K562 (cell line): Measurements from ENCODE around the gene FHIT. TPM values are rescaled to one million over a fixed set of nuclear protein-coding genes. Genes with fewer than 3 reads are reported as not detected.

ENCODE experiments used
- ATAC-seq: fragments of 200-7000 bp; cut with Tn5 transposase; 3 replicates; pipeline ENCODE4 v1.9.1; 2020; ENCODE audit warnings: moderate library complexity
- BruUV-seq: library from RNA; stranded (reverse); fragments of 400-500 nt; replicated peaks from 2 replicates; lab custom pipeline; 2021; lab: Mats Ljungman, UMichigan
- CTCF ChIA-PET: fragments of 300-600 bp; formaldehyde crosslinking; extraction: SDS; loops from one replicate; lab custom pipeline; 2021; ENCODE audit warnings: low intra/inter-chr PET ratio; lab: Yijun Ruan, JAX
- POLR2A ChIA-PET: fragments of 300-600, 350-650 bp; sonication (Branson Sonifier 250); formaldehyde crosslinking; extraction: SDS; loops from one replicate; lab custom pipeline; 2021; ENCODE audit warnings: antibody characterized with exemption, inconsistent platforms; lab: Yijun Ruan, JAX
- DNase-seq, 4 experiments: peaks; one replicate each; pipeline versions ENCODE4 v3.0.0 to v3.0.0-alpha.2; 2011 to 2018; ENCODE audit warnings: low spot score in 3 of 4, mixed read lengths in 3 of 4; ENCODE audit errors: extremely low read depth in 1 of 4
- FAIRE-seq: peaks from 2 replicates; lab custom pipeline; 2011; peaks lifted over from hg19 to GRCh38; lab: Jason Lieb, UNC
- H2AFZ ChIP-seq: 2 replicates; pipeline ENCODE4 v1.6.0; 2011; ENCODE audit warnings: low read depth, low read length, control low read depth, inconsistent platforms
- H3K27ac ChIP-seq: fragments of 200-600 bp; 3 replicates; pipeline ENCODE4 v1.8.0; 2011; ENCODE audit warnings: low read depth, mild to moderate bottlenecking, control low read depth, inconsistent platforms, low read length, moderate library complexity, mixed read lengths; ENCODE audit errors: extremely low read depth
- H3K27me3 ChIP-seq, 2 experiments: fragments of 300-600 bp in 1 of 2; 2 replicates in 1 of 2; 3 replicates in 1 of 2; pipeline versions ENCODE4 v1.6.0 to v1.8.0; 2011; ENCODE audit warnings: inconsistent platforms in 2 of 2, low read length in 2 of 2, mild to moderate bottlenecking in 1 of 2, mixed read lengths in 1 of 2, moderate library complexity in 1 of 2; ENCODE audit not compliant: control insufficient read depth in 2 of 2, insufficient read depth in 2 of 2
- H3K36me3 ChIP-seq: fragments of 300-600 bp; 3 replicates; pipeline ENCODE4 v1.8.0; 2011; ENCODE audit warnings: mild to moderate bottlenecking, low read length, inconsistent platforms; ENCODE audit not compliant: control insufficient read depth, insufficient read depth
- H3K4me1 ChIP-seq, 2 experiments: fragments of 200-600 bp in 1 of 2; replicated peaks in 1 of 2; 2 replicates in 1 of 2; 3 replicates in 1 of 2; pipeline versions ENCODE4 v1.5.1 to v1.8.0; 2011; ENCODE audit warnings: inconsistent platforms in 2 of 2, low read length in 2 of 2, mild to moderate bottlenecking in 1 of 2, mixed read lengths in 1 of 2, moderate library complexity in 1 of 2; ENCODE audit not compliant: control insufficient read depth in 2 of 2, insufficient read depth in 2 of 2
- H3K4me2 ChIP-seq: 2 replicates; pipeline ENCODE4 v1.6.1; 2011; ENCODE audit warnings: low read length, control low read depth, inconsistent platforms, mixed read lengths; ENCODE audit not compliant: insufficient read depth
- H3K4me3 ChIP-seq: fragments of 200-600 bp; sonication (generic), shearing (Covaris generic); 2 replicates; pipeline ENCODE4 v1.5.1; 2016; ENCODE audit warnings: control low read depth, inconsistent platforms
- H3K79me2 ChIP-seq: fragments of 200-600 bp; 3 replicates; pipeline ENCODE4 v1.8.0; 2011; ENCODE audit warnings: low read length, inconsistent platforms; ENCODE audit not compliant: control insufficient read depth, insufficient read depth
- H3K9ac ChIP-seq, 2 experiments: 2 replicates each; pipeline versions ENCODE4 v1.6.0 to v1.6.1; 2011; ENCODE audit warnings: low read depth in 2 of 2, low read length in 2 of 2, control low read depth in 1 of 2, inconsistent platforms in 1 of 2, mild to moderate bottlenecking in 1 of 2, mixed read lengths in 1 of 2; ENCODE audit not compliant: insufficient read depth in 1 of 2
- H3K9me1 ChIP-seq: one replicate; pipeline ENCODE4 v1.6.0; 2011; ENCODE audit warnings: inconsistent platforms, mild to moderate bottlenecking, low read length, moderate library complexity; ENCODE audit not compliant: control insufficient read depth, insufficient read depth
- H3K9me3 ChIP-seq: replicated peaks from 2 replicates; pipeline ENCODE4 v1.5.1; 2011; ENCODE audit warnings: low read depth, low read length, inconsistent platforms; ENCODE audit not compliant: control insufficient read depth, insufficient read depth
- H4K20me1 ChIP-seq: replicated peaks from 2 replicates; pipeline ENCODE4 v1.6.1; 2011; ENCODE audit warnings: low read length, inconsistent platforms, mixed read lengths; ENCODE audit not compliant: control insufficient read depth, insufficient read depth
- ADNP ChIP-seq: fragments of 200-800 bp; sonication (Bioruptor generic); IDR thresholded peaks from 2 replicates; pipeline ENCODE4 v1.6.1; 2016; ENCODE audit warnings: missing genetic modification characterization, missing compliant biosample characterization
- CREB1 ChIP-seq, 2 experiments: sonication (generic) in 1 of 2; formaldehyde crosslinking in 1 of 2; IDR thresholded peaks; 2 replicates each; pipeline versions ENCODE4 v1.6.1 to v1.8.0; 2012 to 2022; ENCODE audit warnings: inconsistent platforms in 1 of 2, mild to moderate bottlenecking in 1 of 2, missing genetic modification reagents in 1 of 2, moderate library complexity in 1 of 2
- EGR1 ChIP-seq: fragments of 450-650 bp; conservative IDR thresholded peaks from 2 replicates; pipeline ENCODE4 v1.6.1; 2017; ENCODE audit warnings: mild to moderate bottlenecking
- ELF4 ChIP-seq: fragments of 450-650 bp; formaldehyde crosslinking; IDR thresholded peaks from 2 replicates; pipeline ENCODE4 v1.4.0; 2022; ENCODE audit warnings: missing genetic modification characterization
- ETS2 ChIP-seq: IDR thresholded peaks from 2 replicates; pipeline ENCODE4 v1.6.1; 2016; ENCODE audit warnings: borderline replicate concordance, missing genetic modification characterization, mild to moderate bottlenecking, moderate library complexity, missing compliant biosample characterization; ENCODE audit not compliant: poor library complexity, severe bottlenecking
- FOS ChIP-seq: IDR thresholded peaks from 3 replicates; pipeline ENCODE4 v1.6.1; 2011; ENCODE audit not compliant: insufficient read length; ENCODE audit errors: extremely low read depth
- FOXP4 ChIP-seq: sonication (generic); formaldehyde crosslinking; IDR thresholded peaks from 2 replicates; pipeline ENCODE4 v1.8.0; 2022; ENCODE audit warnings: mild to moderate bottlenecking, missing genetic modification reagents, borderline replicate concordance
- GATAD2A ChIP-seq: fragments of 450-650 bp; IDR thresholded peaks from 2 replicates; pipeline ENCODE4 v1.6.1; 2017
- HCFC1 ChIP-seq: IDR thresholded peaks from 2 replicates; pipeline ENCODE4 v1.6.1; 2012; ENCODE audit warnings: low read depth, low read length, improper control_type of control experiment
- KHSRP ChIP-seq: fragments of 450-650 bp; IDR thresholded peaks from 2 replicates; pipeline ENCODE4 v1.6.1; 2017
- MCM5 ChIP-seq: fragments of 450-650 bp; IDR thresholded peaks from 2 replicates; pipeline ENCODE4 v1.6.1; 2016; ENCODE audit warnings: low read depth
- MIER1 ChIP-seq: fragments of 450-650 bp; IDR thresholded peaks from 2 replicates; pipeline ENCODE4 v1.6.1; 2016; ENCODE audit warnings: antibody characterized with exemption, mild to moderate bottlenecking, low read depth
- MYC ChIP-seq, 2 experiments: fragments of 250-450 bp in 1 of 2; sonication (Bioruptor Pico) in 1 of 2; IDR thresholded peaks; 2 replicates each; pipeline versions ENCODE4 v1.5.1 to v1.6.1; 2012 to 2021; ENCODE audit warnings: low read depth in 2 of 2, borderline replicate concordance in 1 of 2, improper control_type of control experiment in 1 of 2, low read length in 1 of 2, mild to moderate bottlenecking in 1 of 2, moderate library complexity in 1 of 2
- SMAD3 ChIP-seq: fragments of 450-650 bp; formaldehyde crosslinking; conservative IDR thresholded peaks from 2 replicates; pipeline ENCODE4 v1.4.0; 2020; ENCODE audit warnings: mild to moderate bottlenecking
- ZBED1 ChIP-seq: IDR thresholded peaks from 2 replicates; pipeline ENCODE4 v1.6.1; 2014
- ZFPM2 ChIP-seq: fragments of 250-450 bp; sonication (Bioruptor Pico); IDR thresholded peaks from 2 replicates; pipeline ENCODE4 v1.5.1; 2022; ENCODE audit warnings: mild to moderate bottlenecking
- ZNF445 ChIP-seq: fragments of 250-450 bp; sonication (Bioruptor Pico); IDR thresholded peaks from 2 replicates; pipeline ENCODE4 v1.4.0; 2020; ENCODE audit warnings: low read depth, mild to moderate bottlenecking, moderate library complexity
- ZNF584 ChIP-seq: fragments of 200-800 bp; sonication (Bioruptor generic); IDR thresholded peaks from 2 replicates; pipeline ENCODE4 v1.6.1; 2016; ENCODE audit warnings: low read depth, mild to moderate bottlenecking, missing genetic modification characterization, missing compliant biosample characterization
- WGBS: fragments of 100-300 bp; shearing (Covaris generic); methylation state at CpG from one replicate; pipeline ENCODE4 v1.1.6; 2016; ENCODE audit warnings: low coverage, mixed read lengths; ENCODE audit not compliant: insufficient coverage; ENCODE audit errors: missing lambda C conversion rate; 5-methylcytosine and 5-hydroxymethylcytosine counted together
- in situ Hi-C: fragments of 300-500 bp; cut with MboI; formaldehyde crosslinking; loops from 4 replicates; pipeline ENCODE4 v1.15.0; 2018; ENCODE audit warnings: inconsistent platforms, mixed read lengths
- intact Hi-C: fragments of 100-400 bp; cut with micrococcal nuclease; formaldehyde crosslinking; loops from 2 replicates; pipeline ENCODE4 v1.14.2; 2022
- polyA plus RNA-seq, 8 experiments: library from polyadenylated mRNA; depleted of rRNA in 4 of 8; stranded (reverse) in 5 of 8; unstranded in 3 of 8; fragments of >200 nt; fragmentation: Nextera tagmentation in 2 of 8; fragmentation: Illumina TruSeq in 1 of 8; extraction: Ambion mirVana in 2 of 8; extraction: Trizol in 1 of 8; gene quantifications; 2 replicates each; pipeline versions ENCODE4 v1.2.1 to v1.2.3, GENCODE V29; 2011 to 2014; ENCODE audit warnings: inconsistent platforms in 1 of 8, missing spikeins in 1 of 8
- total RNA-seq, 7 experiments: library from RNA; depleted of rRNA in 6 of 7; stranded (reverse); fragments of >200 nt in 6 of 7; fragmentation: Illumina TruSeq in 2 of 7; extraction: Trizol in 2 of 7; gene quantifications; 2 replicates each; pipeline versions ENCODE4 v1.2.1 to v1.2.3, GENCODE V29; 2011 to 2021; ENCODE audit warnings: low replicate concordance in 1 of 7
- TF ChIP-seq, protein P1 (sequence below): IDR thresholded peaks from 2 replicates; pipeline ENCODE4 v1.6.1; 2011; ENCODE audit not compliant: insufficient read length; ENCODE audit errors: extremely low read depth
- TF ChIP-seq, protein P2 (sequence below): fragments of 250-450 bp; sonication (Bioruptor Pico); IDR thresholded peaks from 2 replicates; pipeline ENCODE4 v1.4.0; 2020; ENCODE audit warnings: mild to moderate bottlenecking

The FHIT gene
- total and polyA plus RNA-seq, 9 of the 15 experiments (the other 6 are each of a cell fraction or from before 2014, with no cell fraction given), result 1.7 to 9.1 (median 4.3) TPM

DNA sequence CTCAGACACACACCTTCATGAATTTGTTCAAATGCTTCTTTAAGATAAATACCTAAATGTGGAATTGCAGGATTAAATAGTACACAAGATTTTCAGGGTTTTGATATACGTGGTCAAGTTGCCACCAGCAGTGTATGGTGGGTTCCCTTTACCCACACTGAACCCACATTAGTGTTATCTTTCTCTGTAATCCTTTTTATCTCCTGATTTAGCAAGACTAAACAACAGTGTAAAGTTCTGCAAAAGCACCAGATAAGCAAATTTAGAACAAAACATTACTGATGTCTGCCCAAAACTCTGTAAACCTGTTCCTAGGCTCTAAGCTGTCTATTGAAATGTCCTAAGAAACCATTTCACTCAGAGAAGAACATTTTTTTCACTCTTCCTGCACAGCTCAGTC lies 352.9 kb downstream of the FHIT start:
- no peak overlapping the region for H3K9ac ChIP-seq
- WGBS, result 0% methylated on average over 1 of the region's 1 CpG
- BruUV-seq, result no TSS peak
- no peaks in the 10 kb centered on the region for H3K9me3 ChIP-seq
- no peak overlapping the region for H3K27ac ChIP-seq
- H2AFZ ChIP-seq, result no peak overlapping the region
- no peak for ATAC-seq
- no peak overlapping the region for H3K4me3 ChIP-seq
- POLR2A ChIA-PET, result no interaction called here
- TF ChIP-seq ADNP (no peak), SMAD3 (CRISPR knock-in tag) (no peak), ELF4 (CRISPR knock-in tag) (no peak), ETS2 (tag) (no peak), GATAD2A (no peak), ZBED1 (no peak), HCFC1 (no peak), ZNF445 (no peak), ZFPM2 (CRISPR knock-in tag) (no peak), MIER1 (no peak), ZNF584 (CRISPR knock-in tag) (no peak), FOXP4 (no peak), MCM5 (no peak), KHSRP (no peak), MYC (IDR thresholded peaks at IDR 0.05; ENCODE audit: low read depth, low read length) (no peak), MYC (CRISPR knock-in tag; IDR thresholded peaks at IDR 0.05; ENCODE audit: borderline replicate concordance, low read depth) (no peak), FOS (no peak), EGR1 (no peak), CREB1 (IDR thresholded peaks at IDR 0.05) (no peak), CREB1 (CRISPR knock-in tag; IDR thresholded peaks at IDR 0.05) (no peak)
- TF ChIP-seq, protein P1, sequence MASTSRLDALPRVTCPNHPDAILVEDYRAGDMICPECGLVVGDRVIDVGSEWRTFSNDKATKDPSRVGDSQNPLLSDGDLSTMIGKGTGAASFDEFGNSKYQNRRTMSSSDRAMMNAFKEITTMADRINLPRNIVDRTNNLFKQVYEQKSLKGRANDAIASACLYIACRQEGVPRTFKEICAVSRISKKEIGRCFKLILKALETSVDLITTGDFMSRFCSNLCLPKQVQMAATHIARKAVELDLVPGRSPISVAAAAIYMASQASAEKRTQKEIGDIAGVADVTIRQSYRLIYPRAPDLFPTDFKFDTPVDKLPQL, result no peak
- TF ChIP-seq, protein P2, sequence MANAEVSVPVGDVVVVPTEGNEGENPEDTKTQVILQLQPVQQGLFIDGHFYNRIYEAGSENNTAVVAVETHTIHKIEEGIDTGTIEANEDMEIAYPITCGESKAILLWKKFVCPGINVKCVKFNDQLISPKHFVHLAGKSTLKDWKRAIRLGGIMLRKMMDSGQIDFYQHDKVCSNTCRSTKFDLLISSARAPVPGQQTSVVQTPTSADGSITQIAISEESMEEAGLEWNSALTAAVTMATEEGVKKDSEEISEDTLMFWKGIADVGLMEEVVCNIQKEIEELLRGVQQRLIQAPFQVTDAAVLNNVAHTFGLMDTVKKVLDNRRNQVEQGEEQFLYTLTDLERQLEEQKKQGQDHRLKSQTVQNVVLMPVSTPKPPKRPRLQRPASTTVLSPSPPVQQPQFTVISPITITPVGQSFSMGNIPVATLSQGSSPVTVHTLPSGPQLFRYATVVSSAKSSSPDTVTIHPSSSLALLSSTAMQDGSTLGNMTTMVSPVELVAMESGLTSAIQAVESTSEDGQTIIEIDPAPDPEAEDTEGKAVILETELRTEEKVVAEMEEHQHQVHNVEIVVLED (CRISPR knock-in tag), result no peak
- no peak for DNase-seq
- H4K20me1 ChIP-seq, result no peaks in the 10 kb centered on the region
- H3K36me3 ChIP-seq, result no peaks in the 10 kb centered on the region
- no peaks in the 10 kb centered on the region for H3K9me1 ChIP-seq
- intact Hi-C loops (no loop called here), in situ Hi-C loops (no loop called here)
- H3K4me2 ChIP-seq, result no peak overlapping the region
- no peaks in the 10 kb centered on the region for H3K4me1 ChIP-seq
- CTCF ChIA-PET, result no interaction called here
- no peak for FAIRE-seq
- H3K27me3 ChIP-seq, result no peaks in the 10 kb centered on the region
- H3K79me2 ChIP-seq, result no peaks in the 10 kb centered on the region
